Calu3 (cell line): Measurements from ENCODE around the gene FAM20C. TPM values are rescaled to one million over a fixed set of nuclear protein-coding genes. Genes with fewer than 3 reads are reported as not detected.

Source experiments
- BruUV-seq: library from RNA; stranded (reverse); fragments of 400-500 nt; replicated peaks from 2 replicates; lab custom pipeline; 2021; lab: Mats Ljungman, UMichigan
- CTCF ChIA-PET: fragments of 300-600 bp; sonication (Branson Sonifier 250); formaldehyde crosslinking; loops from one replicate; lab custom pipeline; 2022; ENCODE audit warnings: antibody characterized with exemption; lab: Charles Lee
- DNase-seq: peaks from one replicate; pipeline ENCODE4 v3.0.0; 2022
- H3K27ac Mint-ChIP-seq: one replicate; pipeline ENCODE4 v1.8.0; 2022; ENCODE audit warnings: mixed read lengths; ENCODE audit not compliant: unreplicated experiment
- H3K27me3 Mint-ChIP-seq: one replicate; pipeline ENCODE4 v1.8.0; 2022; ENCODE audit warnings: mixed read lengths; ENCODE audit not compliant: unreplicated experiment
- H3K36me3 Mint-ChIP-seq: one replicate; pipeline ENCODE4 v1.8.0; 2022; ENCODE audit warnings: mild to moderate bottlenecking, moderate library complexity, mixed read lengths; ENCODE audit not compliant: insufficient read depth, unreplicated experiment
- H3K4me1 Mint-ChIP-seq: one replicate; pipeline ENCODE4 v1.8.0; 2022; ENCODE audit warnings: mild to moderate bottlenecking, low read depth, mixed read lengths; ENCODE audit not compliant: unreplicated experiment
- H3K4me3 Mint-ChIP-seq: one replicate; pipeline ENCODE4 v1.8.0; 2022; ENCODE audit warnings: mild to moderate bottlenecking, low read depth, moderate library complexity, mixed read lengths; ENCODE audit not compliant: unreplicated experiment
- H3K9me3 Mint-ChIP-seq: one replicate; pipeline ENCODE4 v1.8.0; 2022; ENCODE audit warnings: low read depth, mixed read lengths; ENCODE audit not compliant: unreplicated experiment
- CTCF ChIP-seq: fragments of 200-600 bp; IDR thresholded peaks from one replicate; pipeline ENCODE4 v1.8.0; 2022; ENCODE audit warnings: antibody characterized with exemption; ENCODE audit not compliant: unreplicated experiment
- intact Hi-C: fragments of 100-400 bp; cut with micrococcal nuclease; formaldehyde crosslinking; loops from one replicate; pipeline ENCODE4 v1.10.0; 2022; ENCODE audit not compliant: unreplicated experiment
- total RNA-seq: library from RNA; stranded (reverse); gene quantifications from 2 replicates; pipeline ENCODE4 v1.2.3, GENCODE V29; 2022

Gene FAM20C
- total RNA-seq, 1 experiment from 2014 or later = 9.1 TPM

- BruUV-seq = no TSS peak
Observed at GRCh38 chr7:226281-226895, 34.0 kb downstream of the FAM20C start.

GRCh38 chr7:227926-228325 lies 35.6 kb downstream of the FAM20C start:
- intact Hi-C loops = no loop called here
- H3K27ac Mint-ChIP-seq = no peak overlapping the region
- TF ChIP-seq CTCF = no peak
- CTCF ChIA-PET = no interaction called here
- no TSS peak for BruUV-seq
- H3K9me3 Mint-ChIP-seq = no peaks in the 10 kb centered on the region
- DNase-seq = no peak
- H3K27me3 Mint-ChIP-seq = peaks cover 36% of the 10 kb centered on the region
- H3K4me3 Mint-ChIP-seq = no peak overlapping the region
- no peaks in the 10 kb centered on the region for H3K36me3 Mint-ChIP-seq
- H3K4me1 Mint-ChIP-seq = peaks cover 2% of the 10 kb centered on the region

More at GRCh38 chr7:226281-226895, 34.0 kb downstream of the FAM20C start:
- CTCF ChIA-PET = interaction anchor here (0.6 kb wide), 2 partner anchors 162 to 852 kb away, joined by 3 to 4 read pairs; no protein-coding TSS in a partner anchor
- Mint-ChIP-seq H3K27me3 (peaks cover 24% of the 10 kb centered on the region), H3K9me3 (no peaks in the 10 kb centered on the region), H3K36me3 (peaks cover 6% of the 10 kb centered on the region), H3K27ac (no peak overlapping the region), H3K4me1 (peaks cover 9% of the 10 kb centered on the region), H3K4me3 (no peak overlapping the region)
- TF ChIP-seq CTCF = no peak
- intact Hi-C loops = no loop called here
- DNase-seq = peak; percentile 63

GRCh38 chr7:228610-229009 lies 36.2 kb downstream of the FAM20C start:
- DNase-seq = no peak
- intact Hi-C loops = no loop called here
- no TSS peak for BruUV-seq
- no peaks in the 10 kb centered on the region for H3K4me1 Mint-ChIP-seq
- no peaks in the 10 kb centered on the region for H3K9me3 Mint-ChIP-seq
- no peak for TF ChIP-seq CTCF
- H3K27me3 Mint-ChIP-seq = peaks cover 36% of the 10 kb centered on the region
- CTCF ChIA-PET = no interaction called here
- H3K27ac Mint-ChIP-seq = no peak overlapping the region
- H3K4me3 Mint-ChIP-seq = no peak overlapping the region
- H3K36me3 Mint-ChIP-seq = no peaks in the 10 kb centered on the region

- Mint-ChIP-seq H3K36me3 (no peaks in the 10 kb centered on the region), H3K27me3 (peaks cover 36% of the 10 kb centered on the region), H3K4me1 (no peaks in the 10 kb centered on the region), H3K4me3 (no peak overlapping the region), H3K9me3 (no peaks in the 10 kb centered on the region), H3K27ac (no peak overlapping the region)
- CTCF ChIA-PET = no interaction called here
- intact Hi-C loops = no loop called here
- TF ChIP-seq CTCF = no peak
- no peak for DNase-seq
- BruUV-seq = no TSS peak
Observed at GRCh38 chr7:229184-229964, 37.0 kb downstream of the FAM20C start.
